GM10248 (cell line): Measurements from ENCODE around the gene SLC4A1AP.
"Not testable (repeated sequence)": the region's sequence is repeated elsewhere in the genome, so short reads cannot be mapped to it uniquely, and the experiment has no call there.

Experiments used
- CTCF ChIA-PET: fragments of 300-600 bp; sonication (Branson Sonifier 250); formaldehyde crosslinking; extraction: SDS; loops from one replicate; lab custom pipeline; 2021; ENCODE audit warnings: antibody characterized with exemption; lab: Yijun Ruan, JAX
- POLR2A ChIA-PET: fragments of 350-650 bp; sonication (Branson Sonifier 250); formaldehyde crosslinking; extraction: SDS; loops from one replicate; lab custom pipeline; 2020; ENCODE audit warnings: antibody characterized with exemption; lab: Yijun Ruan, JAX
- DNase-seq: peaks from one replicate; pipeline ENCODE4 v3.0.0; 2012; ENCODE audit errors: extremely low spot score
- CTCF ChIP-seq: IDR thresholded peaks from 2 replicates; pipeline ENCODE4 v1.5.1; 2012; ENCODE audit warnings: mild to moderate bottlenecking, low read depth; ENCODE audit errors: extremely low read depth, missing control alignments, control extremely low read depth

Gene SLC4A1AP

GRCh38 chr2:27663285-27664153 lies at the start of gene SLC4A1AP, which contains the start of gene SUPT7L:
TSS of gene SLC4A1AP (plus strand) at chr2:27663889. CDS start at chr2:27663915, 26 bp downstream.
TSS of gene SUPT7L (minus strand) at chr2:27663614. CDS start at chr2:27662192, 1,422 bp downstream.
- POLR2A ChIA-PET: interaction anchor here (1.1 kb wide), 1 partner anchor 9 kb away, joined by 3 read pairs; no protein-coding TSS in a partner anchor

GRCh38 chr2:27613985-27614384 lies 49.7 kb upstream of the SLC4A1AP start:
- CTCF ChIA-PET: interaction anchor here (1.2 kb wide), 1 partner anchor 8 kb away, joined by 5 read pairs; no protein-coding TSS in a partner anchor
- no peak for TF ChIP-seq CTCF
- no peak for DNase-seq
- POLR2A ChIA-PET: interaction anchor here (0.5 kb wide), 1 partner anchor 465 kb away, joined by 3 read pairs; no protein-coding TSS in a partner anchor

More at GRCh38 chr2:27663285-27664153, at the start of gene SLC4A1AP, which contains the start of gene SUPT7L:
- CTCF ChIA-PET: interaction anchor here (0.9 to 11.0 kb wide), 6 partner anchors 8 to 31 kb away, joined by 3 to 111 read pairs (median 3); no protein-coding TSS in a partner anchor
- peak; percentile 85 for DNase-seq
- no peak for TF ChIP-seq CTCF

- CTCF ChIA-PET: interaction anchor here (1.0 kb wide), 1 partner anchor 11 kb away, joined by 3 read pairs; no protein-coding TSS in a partner anchor
Observed at GRCh38 chr2:27615316-27615715, 48.4 kb upstream of the SLC4A1AP start.

GRCh38 chr2:27621524-27621923 lies 42.2 kb upstream of the SLC4A1AP start:
- CTCF ChIA-PET: interaction anchor here (1.5 to 2.7 kb wide), 3 partner anchors 8 to 62 kb away, joined by 3 to 10 read pairs (median 5); no protein-coding TSS in a partner anchor
- no peak for DNase-seq
- POLR2A ChIA-PET: no interaction called here
- TF ChIP-seq CTCF: no peak

More at GRCh38 chr2:27615316-27615715, 48.4 kb upstream of the SLC4A1AP start:
- POLR2A ChIA-PET: no interaction called here
- no peak for DNase-seq
- TF ChIP-seq CTCF: no peak

- TF ChIP-seq CTCF: no peak
- DNase-seq: no peak
- POLR2A ChIA-PET: no interaction called here
- CTCF ChIA-PET: interaction anchor here (0.9 to 2.7 kb wide), 3 partner anchors 9 to 61 kb away, joined by 3 to 10 read pairs (median 5); no protein-coding TSS in a partner anchor
Observed at GRCh38 chr2:27622921-27623384, 40.7 kb upstream of the SLC4A1AP start.

- DNase-seq: no peak
- TF ChIP-seq CTCF: no peak
- ChIA-PET CTCF (interaction anchor here (0.8 to 2.1 kb wide), 2 partner anchors 23 to 58 kb away, joined by 3 to 4 read pairs; no protein-coding TSS in a partner anchor), POLR2A (no interaction called here)
Observed at GRCh38 chr2:27624943-27625342, 38.7 kb upstream of the SLC4A1AP start.

GRCh38 chr2:27626323-27626722 lies 37.4 kb upstream of the SLC4A1AP start:
- CTCF ChIA-PET: interaction anchor here (0.7 to 2.1 kb wide), 2 partner anchors 11 to 57 kb away, joined by 3 to 4 read pairs; no protein-coding TSS in a partner anchor
- POLR2A ChIA-PET, DNase-seq: not testable (repeated sequence)

GRCh38 chr2:27626921-27627320 lies 36.8 kb upstream of the SLC4A1AP start:
- DNase-seq, POLR2A ChIA-PET: not testable (repeated sequence)
- CTCF ChIA-PET: interaction anchor here (0.7 to 2.1 kb wide), 2 partner anchors 12 to 56 kb away, joined by 3 to 4 read pairs; no protein-coding TSS in a partner anchor
